HG02981 (cell line): ENCODE measurements around the gene STK10.
A peak's percentile ranks its signal among the peaks of the same experiment; 100 is the strongest.

ENCODE experiments used
- ATAC-seq: cut with Tn5 transposase; IDR thresholded peaks from one replicate; pipeline ENCODE4 v1.9.1; 2021; ENCODE audit warnings: mild to moderate bottlenecking, moderate library complexity; ENCODE audit not compliant: unreplicated experiment

STK10 gene

DNA sequence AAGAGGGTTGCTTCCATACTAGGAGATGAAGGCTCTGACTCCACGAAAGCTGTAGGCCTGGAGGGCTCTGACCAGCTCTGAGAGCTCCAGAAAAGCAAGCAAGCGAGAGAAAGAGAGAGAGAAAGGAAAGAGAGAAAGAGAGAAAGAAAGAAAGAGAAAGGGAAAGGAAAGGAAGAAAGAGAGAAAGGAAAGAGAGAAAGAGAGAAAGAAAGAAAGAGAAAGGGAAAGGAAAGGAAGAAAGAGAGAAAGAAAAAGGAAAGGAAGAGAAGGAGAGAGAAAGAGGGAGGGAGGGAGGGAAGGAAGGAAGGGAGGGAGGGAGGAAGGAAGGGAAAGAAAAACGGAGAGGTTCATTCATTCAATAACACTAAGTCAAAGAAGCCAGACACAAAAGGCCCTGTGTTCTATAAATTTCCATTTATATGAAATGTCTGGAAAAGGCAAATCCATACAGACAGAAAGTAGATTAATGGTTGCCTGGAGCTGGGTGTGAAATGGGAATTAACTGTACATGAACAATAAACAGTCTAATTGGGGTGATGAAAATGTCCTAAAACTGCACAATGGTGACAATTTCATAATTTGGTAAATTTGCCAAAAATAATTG, 1.8 kb upstream of the STK10 start:
- ATAC-seq, result no peak

DNA sequence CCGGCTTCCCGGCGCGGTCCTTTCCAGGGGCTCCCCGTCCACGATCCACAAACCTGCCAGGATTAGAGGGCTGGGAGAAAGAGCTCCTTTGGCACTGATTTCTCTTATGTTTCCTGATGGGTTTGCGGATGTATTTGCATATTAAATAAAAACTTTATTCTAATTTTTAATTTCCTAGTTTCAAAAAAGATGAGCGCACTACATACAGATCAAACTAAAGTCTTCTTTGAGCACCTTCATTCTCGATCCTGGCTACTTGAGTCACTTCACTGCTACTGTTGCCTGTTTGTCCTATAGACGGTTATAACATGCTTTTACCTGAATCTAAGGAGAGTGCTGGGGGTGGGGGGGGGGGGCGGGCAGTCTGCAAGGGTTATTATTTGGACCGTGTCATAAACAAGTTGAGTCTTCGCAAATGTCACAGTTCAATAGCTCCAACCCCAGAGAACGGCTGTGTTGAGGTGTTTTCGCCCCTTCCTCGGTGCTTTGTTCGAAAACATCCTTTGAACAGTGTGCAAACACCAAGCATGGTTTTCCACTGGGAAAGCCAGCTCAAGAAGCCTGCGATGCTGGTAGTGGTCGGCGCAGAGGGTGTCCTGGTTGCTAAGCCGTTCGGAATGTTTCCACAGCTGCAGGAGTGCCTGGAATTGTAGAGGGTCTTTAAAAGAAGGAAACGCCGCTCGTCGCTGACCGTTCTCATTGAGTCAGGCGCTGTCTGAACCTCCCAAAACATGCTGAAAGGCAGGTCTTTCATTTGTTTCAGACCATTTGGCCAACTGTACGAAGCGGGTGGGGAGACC, 1.1 kb upstream of the STK10 start:
- no peak for ATAC-seq

DNA sequence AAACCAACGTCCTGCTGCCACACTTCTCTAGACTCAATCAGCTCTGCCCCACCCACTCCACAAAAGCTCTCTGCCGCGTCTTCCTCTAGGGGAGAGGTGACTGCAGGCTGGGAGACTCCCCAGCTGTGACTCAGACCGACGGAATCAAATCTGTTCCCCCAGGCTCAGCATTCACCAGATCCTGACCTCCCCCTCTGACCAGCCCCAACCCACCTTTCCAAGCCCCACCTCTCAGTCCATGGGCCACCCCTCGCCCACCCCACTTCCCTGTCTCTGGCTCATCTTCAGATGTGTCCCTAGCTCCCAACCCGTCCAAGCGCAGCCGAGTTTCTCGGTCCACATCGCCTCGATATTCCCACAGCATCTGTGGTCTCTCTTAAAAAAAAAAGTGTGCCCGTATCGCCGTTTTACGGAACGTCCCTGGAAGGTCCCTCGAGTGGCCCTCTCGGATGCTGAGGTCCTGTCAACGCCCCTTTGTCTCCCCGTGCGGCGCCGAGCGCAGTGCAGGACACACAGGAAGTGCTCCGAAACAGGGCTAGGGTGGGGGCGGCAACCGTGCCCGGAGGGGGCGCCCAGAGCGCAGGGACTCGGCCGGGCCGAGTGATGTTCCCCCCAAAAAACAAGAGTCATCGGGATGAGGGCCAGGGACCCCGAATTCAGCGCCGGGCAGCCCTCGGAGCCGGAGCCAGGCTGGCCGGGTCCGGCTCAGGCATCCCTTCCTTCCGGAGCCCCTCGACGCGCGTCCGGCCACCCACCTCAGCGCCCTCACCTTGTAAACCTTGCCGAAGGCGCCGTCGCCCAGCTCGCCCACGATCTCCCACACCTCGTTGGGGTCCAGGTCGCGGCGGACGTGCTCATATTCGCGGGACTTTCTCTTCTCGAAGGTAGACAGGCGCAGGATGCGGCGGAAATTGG, 649 bp downstream of the STK10 start:
- peak; percentile 14 for ATAC-seq

DNA sequence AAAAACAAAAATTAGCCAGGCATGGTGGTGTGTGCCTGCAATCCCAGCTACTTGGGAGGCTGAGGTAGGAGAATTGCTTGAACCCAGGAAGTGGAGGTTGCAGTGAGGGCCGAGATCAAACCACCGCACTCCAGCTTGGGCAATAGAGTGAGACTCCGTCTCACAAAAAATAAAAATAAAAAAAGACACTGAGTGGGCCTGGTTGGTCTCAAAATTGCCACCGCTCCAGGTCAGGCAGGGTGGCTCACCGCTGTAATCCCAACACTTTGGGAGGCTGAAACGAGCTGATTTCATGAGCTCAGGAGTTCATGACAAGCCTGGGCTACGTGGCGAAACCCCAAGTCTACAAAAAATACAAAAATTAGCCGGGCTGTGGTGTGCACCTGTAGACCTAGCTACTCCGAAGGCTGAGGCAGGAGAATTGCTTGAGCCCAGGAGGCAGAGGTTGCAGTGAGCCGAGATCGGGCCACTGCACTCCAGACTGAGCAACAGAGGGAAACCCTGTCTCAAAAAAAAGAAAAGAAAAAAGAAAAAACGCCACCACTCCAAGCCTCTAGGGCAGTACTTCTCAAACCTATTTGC, 1.8 kb downstream of the STK10 start:
- ATAC-seq, result no peak

DNA sequence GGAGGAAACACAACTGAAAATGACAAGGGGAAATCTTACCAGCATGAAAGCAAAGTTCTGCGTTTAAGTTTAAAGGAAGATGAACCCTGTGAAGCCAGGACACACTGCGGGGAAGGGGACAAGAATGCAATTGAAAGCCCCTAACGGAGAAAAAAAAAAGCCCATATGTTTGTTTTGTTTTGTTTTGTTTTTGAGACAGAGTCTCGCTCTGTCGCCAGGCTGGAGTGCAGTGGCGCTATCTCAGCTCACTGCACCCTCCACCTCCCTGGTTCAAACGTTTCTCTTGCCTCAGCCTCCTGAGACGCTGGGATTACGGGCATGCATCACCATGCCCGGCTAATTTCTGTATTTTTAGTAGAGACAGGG, 2.9 kb downstream of the STK10 start:
- ATAC-seq, result no peak

DNA sequence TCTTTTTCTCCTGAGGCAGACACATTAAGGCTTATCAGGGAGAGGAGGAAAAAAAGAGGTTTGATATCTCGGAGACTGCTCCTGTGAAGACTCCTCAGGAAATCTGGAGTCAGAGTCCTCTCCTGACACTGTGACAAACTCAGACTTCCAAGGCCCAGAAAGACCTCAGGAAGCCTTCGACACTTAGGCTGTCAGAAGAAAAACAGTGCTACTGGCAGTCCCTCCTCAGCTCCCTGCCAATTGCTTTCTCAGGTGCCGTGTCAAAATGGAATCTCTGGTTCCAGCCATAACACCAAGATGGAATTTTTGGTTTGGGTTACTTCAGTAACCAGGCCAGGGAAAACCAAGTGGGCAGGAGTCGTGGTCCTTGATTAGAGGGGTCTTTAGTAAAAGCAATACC, 4.1 kb downstream of the STK10 start:
- ATAC-seq, result no peak

DNA sequence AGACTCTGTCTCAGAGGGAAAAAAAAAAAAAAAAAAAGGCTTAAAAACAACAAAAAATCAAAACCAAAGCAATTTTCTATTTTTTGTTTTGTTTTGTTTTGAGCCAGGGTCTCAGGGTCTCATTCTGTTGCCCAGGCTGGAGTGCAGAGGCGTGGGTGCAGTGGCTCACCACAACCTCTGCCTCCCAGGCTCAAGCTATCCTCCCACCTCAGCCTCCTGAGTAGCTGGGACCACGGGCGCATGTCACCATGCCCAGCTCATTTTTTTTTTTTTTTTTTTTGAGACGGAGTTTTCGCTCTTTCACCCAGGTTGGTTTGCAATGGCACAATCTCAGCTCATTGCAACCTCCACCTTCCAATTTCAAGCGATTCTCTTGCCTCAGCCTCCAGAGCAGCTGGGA, 5.7 kb downstream of the STK10 start:
- ATAC-seq, result no peak

DNA sequence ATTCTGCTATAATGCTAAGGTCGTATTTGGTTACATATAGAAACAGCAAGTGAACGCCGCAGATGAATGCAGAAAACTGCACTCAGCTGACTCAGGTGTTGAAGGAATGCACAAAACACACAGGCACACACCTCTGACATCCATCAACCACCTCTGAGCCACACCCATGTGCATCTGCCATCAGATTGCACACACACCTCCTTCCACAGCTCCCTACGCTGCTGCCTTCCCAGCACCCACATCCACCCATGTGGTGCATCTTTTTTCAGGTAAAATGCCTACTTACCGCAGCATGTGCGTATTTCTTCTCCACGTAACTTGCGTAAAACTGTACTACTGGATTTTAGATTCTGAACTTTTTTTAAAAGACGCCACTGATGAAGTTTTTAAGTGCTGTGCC, 7.1 kb downstream of the STK10 start:
- no peak for ATAC-seq

DNA sequence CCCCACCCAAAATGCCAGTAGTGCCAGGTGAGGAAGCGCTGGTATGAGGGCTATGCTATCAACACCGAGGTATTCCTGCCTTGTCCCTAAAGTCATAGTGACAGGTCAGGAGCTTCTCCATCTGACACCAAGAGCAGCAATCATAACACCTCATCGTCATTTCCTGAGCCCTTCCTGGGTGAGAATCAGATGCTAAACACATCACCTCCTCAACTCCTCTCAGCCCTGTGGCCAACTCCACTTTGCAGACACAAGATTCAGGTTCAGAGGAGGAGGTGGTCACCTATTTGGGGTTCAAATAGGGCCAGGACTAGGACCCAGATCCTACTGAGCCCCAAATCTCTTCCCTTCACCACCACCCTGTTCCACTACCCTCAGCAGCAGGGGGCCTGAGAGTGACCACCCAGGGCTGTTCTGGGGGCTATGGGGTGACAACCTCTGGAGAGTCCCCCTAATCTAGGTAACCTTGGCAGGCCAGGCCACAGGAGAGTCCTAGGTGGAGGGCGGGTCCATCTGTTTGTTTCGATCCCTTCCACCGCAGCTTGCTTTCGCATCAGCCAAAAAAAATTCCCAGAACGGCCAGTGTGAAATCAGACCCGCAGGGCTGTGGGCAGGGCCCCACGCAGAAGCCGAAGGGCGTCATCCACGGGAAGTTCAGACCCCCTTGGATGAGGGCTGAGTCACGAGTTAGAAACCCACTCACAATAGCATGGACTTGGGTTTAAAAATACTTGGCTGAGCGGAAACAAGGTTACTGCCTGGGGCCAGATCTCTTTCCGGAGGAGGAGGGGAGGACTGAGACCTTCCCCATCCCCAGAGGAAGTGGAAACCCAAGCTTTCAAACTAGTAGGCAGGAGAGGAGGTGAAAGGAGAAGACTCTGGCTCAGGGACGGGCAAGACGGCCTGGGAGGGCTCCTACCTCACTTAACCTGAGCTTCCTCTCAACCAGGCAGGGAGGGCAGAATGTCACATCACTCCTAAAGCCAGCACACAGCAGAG, 8.7 kb downstream of the STK10 start:
- ATAC-seq, result peak; percentile 31

DNA sequence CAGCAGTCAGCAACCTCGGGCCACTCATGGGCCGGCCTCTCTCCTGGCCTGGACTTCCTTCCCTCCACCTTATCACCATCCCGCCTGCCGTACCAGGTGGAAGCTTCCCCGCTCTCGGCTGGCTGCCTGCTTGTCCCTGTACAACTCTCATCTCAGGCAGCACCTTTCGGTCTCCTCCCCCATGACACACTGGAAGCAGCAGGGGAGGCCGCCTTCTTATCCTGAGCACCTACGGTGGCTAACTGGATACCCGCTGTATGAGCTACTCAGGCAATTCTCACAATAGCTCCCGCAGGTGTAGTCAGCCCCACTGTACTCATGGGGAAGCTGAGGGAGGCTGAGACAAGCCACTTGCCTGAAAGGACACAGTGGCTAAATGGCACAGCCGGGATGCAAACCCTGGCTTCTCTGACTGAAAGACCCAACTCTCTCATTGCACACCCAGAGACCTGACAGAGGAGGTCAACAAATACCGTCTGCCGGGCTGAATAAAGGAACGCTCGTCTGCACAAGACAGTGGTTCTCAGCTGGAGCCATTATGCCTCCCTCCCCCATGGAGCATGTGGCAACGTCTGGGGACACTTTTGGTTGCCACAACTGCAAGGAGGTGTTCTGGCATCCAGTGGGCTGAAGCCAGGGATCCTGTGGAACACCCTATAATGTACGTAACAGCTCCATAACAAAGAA, 9.6 kb downstream of the STK10 start:
- ATAC-seq, result no peak

DNA sequence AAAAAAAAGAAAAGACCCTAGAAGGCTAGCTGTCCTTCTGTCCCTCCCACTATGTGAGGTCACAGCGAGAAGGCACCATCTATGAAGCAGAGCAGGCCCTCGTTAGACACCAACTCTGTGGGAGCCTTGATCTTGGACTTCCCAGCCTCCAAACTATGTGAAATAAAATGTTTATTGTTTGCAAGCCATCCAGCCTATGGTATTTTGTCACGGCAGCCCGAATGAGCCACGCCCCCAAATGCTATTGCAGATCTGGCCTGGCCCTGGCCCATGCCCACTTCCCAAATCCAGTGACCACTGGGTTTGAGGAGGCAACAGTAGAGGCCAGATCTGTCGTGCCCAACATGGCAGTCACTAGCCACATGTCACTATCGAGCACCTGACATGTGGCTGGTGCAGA, 10.8 kb downstream of the STK10 start:
- ATAC-seq, result no peak

DNA sequence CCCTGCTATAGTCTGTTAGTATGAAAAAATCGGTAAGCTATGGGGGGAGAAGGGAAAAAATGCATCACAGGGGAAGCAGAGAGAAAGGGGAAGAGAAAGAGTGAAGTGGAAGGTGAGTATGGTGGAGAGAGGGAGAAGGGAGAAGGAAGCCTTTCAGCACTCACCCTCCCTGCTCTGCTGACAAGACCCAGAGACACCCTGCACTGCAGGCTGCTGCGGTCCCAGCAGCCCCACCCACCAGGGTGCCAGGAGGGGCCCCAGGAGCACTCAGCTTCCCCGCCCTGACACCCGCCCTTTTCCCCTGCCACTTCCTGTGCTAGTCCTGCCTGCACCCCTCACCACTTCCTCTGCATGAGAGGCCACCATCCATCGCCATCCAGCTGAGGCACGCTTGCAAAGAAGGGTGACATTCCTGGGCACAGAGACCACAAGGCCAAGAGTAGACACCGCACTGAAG, 12.7 kb downstream of the STK10 start:
- peak; percentile 42 for ATAC-seq

DNA sequence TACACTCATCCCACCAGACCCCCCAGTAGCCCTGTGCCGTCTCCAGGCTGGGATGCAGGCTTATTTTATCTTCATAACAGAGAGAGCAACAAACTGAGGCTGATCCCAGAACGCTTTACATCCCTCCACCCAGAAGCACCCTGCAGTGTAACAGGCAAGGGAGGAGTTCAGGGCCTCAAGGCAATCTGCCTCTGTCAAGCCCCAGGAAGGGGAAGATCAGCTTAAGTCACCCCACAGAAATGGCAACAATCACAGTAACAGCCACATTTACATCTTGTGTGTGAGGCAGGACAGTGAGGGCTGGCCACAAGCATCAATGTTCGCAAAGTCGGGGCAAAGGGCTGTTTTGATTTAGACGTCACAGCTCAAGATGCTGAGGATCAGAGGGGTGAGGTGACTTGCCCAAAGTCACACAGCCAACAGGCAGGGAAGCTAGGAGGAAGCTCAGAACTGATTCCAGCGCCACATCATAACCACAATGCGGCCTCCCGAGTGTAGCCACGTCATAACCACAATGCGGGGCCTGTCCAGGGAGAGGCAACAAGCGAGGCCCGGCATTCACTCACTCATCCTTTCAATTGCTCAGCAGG, 14.4 kb downstream of the STK10 start:
- no peak for ATAC-seq

DNA sequence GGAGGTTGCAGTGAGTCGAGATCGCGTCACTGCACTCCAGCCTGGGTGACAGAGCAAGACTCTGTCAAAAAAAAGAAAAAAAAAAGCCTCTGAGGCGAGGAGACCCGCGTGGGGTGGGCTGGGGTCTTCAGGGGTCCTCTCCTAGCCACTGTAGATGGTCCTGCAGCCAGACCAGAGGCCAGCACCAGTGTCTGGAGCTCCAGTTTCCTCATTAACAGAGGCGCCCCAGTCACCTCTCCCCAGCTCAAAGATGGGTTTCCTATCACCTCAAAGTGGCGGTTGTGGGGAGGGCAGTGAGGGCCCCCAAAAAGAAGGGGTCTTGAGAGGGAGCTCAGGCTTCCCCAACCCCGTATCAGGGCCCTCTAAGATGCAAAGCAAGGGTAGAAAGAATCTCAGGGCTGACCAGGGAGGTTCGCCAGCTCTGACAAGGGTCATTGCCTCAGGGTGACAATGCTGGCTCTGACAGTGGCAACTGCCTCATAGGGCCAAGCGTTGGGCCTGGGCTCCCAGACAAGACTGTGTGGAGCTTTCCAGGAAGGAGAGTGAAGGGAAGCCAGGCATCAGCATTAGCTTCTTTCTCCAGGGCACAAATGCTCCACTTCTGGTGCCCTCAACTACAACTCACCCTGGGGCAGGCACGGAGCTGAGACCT, 15.0 kb downstream of the STK10 start:
- ATAC-seq, result no peak

DNA sequence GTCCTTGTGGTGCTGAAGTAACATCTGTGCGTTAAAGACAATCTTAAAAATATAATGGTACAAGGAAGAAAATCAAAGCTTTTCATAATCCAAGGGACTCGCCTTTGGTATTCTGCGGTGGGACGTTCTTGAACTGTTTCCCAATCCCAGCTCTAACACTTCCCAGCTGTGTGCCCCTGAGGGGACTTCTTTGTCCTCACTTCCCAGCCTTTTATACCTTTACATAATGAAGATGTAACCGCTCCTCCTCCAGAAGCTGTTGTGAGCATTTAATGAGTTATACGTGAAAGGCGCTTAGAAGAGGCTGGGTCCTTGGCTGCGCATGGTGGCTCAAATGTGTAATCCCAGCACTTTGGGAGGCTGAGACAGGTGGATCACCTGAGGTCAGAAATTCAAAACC, 16.9 kb downstream of the STK10 start:
- no peak for ATAC-seq

DNA sequence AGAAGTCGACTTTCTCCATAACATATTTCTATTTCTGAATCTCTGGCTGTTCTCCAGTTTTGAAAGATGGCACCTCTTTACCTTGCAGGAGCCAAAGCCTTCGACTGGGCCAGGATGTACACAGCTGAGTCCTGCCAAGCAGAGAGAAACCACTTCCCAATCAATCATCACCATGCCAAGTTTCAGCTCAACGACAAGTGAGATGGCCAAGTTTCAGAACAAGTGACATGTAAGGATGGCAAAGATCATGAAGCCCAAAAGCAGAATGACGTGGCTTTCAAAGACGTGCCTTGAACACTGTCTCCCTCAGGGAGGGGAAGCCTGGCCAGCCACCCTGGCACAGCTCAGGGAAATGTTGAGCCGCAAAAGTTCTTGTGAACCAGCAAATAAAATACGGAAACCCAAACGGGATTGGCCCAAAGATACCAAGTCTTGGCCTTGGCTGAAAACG, 17.7 kb downstream of the STK10 start:
- ATAC-seq, result no peak

DNA sequence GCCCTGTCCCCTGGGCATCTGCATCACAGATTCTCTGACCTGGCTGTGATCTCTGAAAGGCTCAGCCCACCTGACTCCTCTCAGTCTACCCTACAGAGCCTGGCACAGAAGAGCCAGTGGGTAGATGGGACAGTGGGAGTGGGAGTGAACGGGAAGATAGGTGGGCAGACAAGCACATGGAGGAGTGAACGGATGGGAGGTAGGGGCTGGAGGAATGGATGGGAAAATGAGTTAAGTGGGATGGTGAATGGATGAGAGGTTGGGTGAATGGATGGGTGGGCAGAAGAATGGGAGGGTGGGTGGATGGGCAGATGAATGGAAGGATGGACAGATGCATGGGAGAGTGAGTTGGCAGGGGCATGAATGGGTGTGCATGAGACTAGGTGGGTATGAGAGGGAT, 18.8 kb downstream of the STK10 start:
- no peak for ATAC-seq

DNA sequence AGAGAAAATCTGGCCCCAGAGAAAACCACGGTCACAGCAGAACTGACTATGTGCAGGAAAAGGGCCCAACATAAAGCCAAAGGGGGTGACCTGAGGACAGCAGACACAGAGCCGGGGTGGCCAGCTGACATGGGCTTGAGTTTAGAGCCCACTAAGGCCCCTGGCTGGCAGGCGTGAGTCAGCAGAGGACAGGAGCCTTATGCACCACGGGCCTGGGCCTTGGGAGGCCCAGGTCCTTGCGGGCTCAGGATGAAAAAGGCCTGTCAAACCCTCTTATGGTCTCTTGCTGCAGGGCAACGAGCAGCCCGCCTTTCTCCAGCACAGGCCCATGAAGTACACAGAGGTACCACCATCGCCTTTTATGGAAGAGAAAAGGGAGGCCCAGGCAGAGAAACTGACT, 19.7 kb downstream of the STK10 start:
- ATAC-seq, result no peak

DNA sequence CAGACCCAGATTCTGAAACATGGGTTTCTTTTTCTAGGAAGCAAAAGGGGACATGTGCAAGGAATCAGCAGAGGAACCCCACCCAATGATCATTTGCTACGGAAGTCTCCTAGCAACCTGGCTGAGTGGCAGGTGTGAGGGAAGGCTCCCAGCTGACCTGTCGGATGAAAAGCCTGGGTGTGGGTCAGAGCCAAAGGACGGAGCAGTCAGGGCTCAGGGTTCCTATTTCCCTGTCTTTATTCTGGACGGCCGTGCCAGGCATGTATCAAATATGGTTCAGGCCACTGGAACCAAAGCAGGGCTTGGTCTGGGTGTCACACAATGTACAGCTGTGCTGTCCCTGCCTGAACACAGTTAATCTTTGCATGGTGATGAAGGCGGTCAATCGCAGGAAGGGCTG, 20.1 kb downstream of the STK10 start:
- no peak for ATAC-seq
